HK-2 (cell line): ENCODE data around the gene FSIP2.
A peak's percentile ranks its signal among the peaks of the same experiment; 100 is the strongest.

Source experiments
- DNase-seq: peaks from one replicate; pipeline ENCODE4 v3.0.0-alpha.2; 2018; ENCODE audit not compliant: unreplicated experiment

FSIP2 gene, protein sequence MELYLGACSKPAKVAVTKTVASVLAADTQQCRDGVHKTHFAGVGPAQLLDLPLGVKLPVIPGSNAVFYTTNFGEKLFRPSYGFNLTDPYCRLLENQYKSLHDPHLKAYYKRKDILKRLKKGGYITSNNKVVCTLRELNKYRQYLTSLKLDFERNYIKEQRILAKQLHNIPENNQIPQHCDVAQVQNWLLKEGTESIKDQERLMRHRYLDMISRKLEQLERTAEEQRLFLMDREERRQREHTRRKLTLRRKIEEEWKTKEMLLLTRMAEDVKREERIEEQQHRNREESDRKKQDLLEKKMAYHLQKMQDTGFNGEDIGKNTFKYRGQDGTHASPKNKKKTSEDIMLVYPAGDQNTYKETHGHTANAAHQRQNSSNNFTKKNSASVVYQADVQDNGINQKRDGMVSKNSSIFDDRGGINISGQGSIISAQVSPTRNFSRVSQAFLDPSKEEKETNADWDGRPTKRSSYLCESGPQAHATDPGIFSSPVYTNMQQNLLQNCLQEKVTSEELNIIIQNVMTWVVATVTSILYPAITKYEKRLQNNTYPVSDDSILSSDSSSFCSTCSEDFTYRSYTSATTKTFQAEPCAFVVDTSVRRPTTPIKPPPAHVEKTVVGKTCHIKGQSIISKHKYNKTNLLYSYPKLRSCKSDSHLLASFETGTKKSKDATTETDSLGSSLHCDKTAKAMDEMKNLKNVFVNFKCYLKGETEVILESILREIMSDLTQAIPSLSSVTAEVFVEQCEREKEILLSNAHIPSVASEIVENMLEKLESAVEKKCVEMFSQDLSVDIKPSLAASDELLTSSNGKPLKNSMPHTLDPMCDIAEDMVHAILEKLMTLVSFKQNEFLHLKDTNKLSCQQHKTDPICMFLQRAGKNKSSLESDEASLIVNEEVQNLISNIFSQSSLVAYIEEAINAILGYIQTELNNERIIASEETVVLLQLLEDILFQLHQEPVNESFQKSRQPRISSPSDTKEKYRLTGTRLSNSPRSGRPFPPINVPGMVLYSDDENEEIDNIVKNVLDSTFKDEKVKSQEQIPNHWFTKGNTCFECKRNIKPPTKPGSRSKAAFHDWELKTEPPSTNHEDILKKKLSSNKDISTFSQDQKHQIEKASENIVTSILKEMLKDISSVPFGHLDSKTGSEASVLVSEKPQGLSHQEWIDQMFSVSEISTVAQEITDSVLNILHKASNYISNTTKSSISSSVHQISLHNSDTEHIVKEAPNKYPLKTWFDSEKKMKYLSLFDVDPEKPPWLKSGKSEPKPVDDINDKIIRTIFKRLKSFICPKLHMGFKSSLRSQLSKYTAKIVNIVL (N-terminal part only)

DNA sequence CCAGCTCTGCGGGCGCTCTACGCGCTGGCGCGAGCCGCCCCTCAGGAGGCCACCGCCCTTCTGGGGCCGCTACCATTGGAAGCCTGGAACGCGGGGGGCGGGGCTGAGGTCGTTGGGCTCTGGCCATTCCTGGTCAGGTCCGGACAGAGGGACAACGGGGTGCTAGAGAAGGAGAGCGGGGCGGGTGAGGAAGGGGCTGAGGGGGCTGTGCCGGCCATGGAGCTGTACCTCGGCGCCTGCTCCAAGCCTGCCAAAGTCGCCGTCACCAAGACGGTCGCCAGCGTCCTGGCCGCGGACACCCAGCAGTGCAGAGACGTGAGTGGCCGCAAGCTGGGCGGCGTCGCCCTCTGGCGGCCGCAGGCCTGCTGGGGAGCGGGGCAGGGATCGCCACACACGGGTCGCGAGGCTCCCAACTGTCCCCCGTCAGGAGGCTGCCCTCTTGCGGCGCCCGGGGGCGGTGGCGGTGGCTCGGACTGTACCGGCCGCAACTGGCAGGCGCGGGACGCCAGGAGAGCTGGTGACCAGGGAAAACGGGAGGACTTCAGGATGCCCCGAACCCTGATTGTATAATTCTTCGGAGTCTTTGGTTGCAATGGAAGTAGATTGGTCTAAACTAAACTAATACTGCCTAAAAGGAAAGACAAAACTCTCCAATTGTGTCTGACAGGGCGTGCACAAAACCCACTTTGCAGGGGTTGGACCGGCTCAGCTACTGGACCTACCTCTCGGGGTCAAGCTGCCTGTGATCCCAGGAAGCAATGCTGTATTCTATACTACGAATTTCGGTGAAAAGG is at the start of gene FSIP2:
FSIP2 (plus strand) TSS at position 126 of the 794 bp plus-strand sequence; CDS start at position 217, 91 bp downstream.
- DNase-seq: peak; percentile 71

DNA sequence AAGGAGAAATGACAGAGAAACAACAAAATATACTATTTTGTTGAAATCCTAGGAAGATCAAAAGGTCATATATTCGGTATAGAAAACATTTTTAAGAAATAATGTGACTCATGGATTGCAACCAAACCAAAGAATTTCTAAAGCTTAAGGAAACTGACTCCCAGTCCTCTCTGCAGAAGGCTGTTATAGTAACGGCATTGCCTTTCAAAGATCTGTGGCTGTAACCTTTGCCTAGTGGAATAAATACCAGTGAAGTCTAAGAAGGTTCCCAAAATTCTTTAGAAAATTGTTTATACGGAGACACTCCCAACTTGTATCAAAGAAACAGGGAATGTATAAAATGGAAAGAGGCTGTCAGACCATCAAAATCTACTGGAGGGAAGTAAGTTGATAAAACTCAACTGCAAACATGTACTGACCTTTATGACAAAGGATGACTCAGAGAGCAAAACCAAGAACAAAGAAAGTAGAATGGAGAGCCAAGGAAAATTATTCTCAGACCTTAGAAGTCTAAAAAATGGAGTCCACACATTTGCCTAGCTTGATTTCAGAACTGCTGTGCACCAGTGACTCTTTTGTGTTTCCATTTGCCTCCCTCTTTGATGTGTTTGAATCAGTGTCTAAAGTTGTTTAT is 48.6 kb upstream of the FSIP2 start:
- no peak for DNase-seq

DNA sequence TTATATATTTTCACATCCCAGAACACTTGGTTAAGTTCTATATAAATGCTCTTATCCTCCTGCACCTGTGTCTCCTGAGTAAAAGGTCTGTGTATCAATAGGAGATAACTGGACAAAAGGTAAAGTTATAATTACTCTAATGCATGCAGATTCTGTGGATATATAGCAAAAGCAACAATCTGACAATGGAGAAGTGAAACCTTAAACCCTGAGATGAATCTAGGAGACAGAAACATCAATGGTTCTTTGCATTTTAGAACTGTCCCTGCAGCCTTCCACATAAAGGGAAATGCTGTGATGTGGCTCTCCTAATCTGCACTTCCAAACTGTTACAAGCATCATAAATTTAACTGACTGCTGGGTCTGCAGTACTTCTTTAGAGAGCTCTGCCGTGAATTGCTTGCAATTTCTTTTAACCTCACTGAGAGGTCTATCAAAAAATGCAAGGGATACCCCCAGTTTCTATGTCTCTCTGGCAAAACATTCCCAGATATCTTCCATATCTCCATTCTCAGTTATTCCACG is 42.8 kb upstream of the FSIP2 start:
- no peak for DNase-seq

DNA sequence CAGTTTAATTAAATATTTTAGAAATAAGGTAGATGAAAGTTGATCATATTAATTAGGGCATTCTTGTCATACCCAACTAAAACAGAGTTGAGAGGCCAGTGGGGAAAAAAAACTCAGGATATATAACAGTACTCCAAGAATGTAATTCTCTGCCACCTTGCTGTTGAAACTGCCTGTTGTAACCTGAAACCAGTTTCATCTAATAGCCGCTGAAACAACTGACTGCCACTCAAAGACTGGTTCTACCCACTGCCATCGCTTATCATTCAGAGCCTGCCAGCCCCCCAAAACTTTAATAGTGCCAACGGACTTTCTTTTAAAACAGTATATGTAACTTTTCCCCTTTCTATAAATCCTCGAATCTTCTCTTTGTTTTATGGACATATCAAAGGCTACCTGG is 37.7 kb upstream of the FSIP2 start:
- DNase-seq: no peak

DNA sequence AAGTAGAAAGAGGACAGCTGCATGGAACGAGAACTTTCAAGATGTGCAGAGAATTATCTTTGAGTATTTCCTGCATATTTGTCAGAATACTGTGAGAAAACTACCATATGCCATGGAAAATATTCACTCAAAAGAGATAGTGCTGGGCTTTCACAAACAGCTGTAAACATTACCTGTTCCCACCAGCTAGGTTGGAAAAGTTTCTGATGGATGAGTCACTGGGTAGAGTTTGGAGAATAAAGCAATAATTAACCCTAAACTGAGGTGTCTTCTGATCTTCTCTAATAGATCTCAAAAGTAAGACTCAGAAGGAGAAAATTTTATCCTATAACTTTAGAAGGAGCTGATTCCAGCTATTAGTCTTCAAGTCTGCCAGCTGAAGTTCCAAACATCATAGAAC is 3.9 kb upstream of the FSIP2 start:
- no peak for DNase-seq

DNA sequence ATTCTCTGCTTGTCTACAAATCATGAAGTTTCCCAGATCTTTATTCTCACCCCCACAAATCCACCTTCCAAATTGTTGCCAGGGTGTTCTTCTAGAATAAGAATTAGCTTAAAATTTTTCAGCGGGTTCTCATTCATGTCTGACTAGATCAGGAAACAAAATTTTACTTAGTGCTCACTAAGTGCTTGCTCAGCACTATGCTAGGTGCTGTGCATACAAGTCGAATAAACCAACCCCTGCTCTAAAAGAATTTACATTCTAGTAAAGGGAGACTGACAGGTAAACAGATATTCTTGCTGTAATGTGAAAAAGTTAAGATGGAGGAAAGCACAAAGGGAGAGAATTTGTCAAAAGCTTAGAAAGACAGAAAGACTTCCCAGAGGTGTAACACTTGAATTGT is 2.4 kb upstream of the FSIP2 start:
- no peak for DNase-seq

DNA sequence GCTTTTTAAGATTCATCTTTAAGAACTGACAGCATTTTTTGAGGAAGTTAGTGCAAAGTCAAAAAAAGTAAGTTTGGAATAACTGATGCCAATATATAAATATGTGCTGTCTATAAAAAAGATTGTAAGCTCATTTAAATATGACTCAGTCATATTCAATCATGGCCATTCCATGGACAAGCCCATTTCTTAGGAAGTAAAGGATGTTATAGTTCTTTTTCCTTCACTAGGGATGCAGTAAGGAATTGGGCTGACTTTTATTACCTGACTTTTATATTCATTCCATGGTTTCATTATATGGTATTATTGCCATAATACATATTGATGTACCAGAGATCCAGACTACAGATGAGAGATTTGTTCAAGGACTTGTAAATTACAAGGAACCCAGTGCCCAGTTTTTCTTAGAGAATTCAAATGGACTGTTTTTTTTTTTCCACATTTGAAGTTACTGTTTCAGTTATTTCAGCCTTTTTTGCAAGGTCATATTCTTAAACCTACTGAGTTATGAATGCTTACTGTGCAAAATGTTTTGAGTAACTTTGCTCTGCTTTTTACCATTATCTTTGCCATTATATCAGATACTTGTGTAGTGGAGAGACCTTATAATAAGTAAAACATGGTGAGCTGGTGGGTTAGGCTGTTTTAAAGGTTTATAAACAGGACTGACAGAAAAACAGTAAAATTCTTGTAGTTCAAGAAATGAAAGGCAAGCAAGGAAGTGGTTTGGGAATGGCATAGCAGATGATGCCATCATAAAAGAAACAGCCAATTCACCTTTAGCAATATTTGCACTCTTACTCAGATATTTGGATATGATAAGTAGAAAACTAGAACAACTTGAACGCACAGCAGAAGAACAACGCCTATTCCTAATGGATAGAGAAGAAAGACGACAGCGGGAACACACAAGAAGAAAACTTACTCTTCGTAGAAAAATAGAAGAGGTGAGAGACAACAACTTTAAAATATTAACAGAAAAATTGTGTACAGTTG is 7.6 kb downstream of the FSIP2 start:
- DNase-seq: no peak

DNA sequence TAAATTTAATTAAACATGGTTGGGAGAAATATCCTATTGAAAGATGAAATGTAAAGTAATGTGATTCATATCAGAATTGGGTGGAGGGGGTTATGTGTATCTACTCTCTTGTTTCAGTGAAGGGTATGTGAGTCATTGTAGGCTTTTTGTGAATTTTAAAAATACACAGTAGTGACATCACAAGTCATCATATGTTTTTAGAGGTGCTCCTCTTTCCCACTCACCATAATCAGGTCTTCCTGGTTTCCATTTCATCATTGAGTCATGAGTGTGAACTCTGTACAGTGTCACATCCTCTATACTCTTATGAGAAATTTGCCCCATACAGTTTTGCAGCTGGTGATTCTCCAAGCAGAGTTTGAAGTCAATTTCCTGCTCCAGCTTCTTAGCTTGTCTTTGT is 18.8 kb downstream of the FSIP2 start:
- no peak for DNase-seq

DNA sequence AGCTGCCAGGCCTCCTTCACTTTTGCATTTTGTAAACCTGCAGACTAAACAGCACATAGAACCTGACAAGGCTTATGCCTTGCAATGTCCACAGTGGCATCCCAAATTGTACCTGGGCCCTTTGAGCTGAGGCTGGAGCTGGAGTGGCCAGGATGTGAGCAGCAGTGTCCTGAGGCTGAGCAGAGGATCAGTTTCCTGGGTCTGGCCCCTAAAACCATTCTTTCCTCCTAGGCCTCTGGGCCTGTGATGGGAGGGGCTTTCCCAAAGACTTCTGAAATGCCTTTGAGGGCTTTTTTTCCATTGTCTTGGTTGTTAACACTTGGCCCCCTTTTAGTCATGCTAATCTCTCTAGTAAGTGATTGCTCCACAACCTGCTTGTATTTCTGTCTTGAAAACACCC is 32.8 kb downstream of the FSIP2 start:
- no peak for DNase-seq

DNA sequence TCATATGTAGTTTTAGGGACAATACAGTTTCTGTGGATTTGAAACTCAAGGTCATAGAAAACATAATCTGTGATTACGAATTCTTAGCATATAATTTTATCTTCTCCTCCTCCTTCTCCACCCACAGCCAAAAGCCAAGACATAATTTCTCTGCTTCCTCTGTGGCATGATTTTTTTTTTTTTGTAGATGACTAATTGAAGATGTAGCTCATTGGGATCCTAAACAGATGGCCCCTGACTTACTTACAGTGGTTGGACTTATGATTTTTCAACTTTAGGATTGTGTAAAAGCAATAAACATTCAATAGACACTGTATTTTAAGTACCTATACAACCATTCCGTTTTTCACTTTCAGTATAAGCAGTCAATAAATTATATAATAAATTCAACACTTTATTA is 42.3 kb downstream of the FSIP2 start:
- DNase-seq: no peak

DNA sequence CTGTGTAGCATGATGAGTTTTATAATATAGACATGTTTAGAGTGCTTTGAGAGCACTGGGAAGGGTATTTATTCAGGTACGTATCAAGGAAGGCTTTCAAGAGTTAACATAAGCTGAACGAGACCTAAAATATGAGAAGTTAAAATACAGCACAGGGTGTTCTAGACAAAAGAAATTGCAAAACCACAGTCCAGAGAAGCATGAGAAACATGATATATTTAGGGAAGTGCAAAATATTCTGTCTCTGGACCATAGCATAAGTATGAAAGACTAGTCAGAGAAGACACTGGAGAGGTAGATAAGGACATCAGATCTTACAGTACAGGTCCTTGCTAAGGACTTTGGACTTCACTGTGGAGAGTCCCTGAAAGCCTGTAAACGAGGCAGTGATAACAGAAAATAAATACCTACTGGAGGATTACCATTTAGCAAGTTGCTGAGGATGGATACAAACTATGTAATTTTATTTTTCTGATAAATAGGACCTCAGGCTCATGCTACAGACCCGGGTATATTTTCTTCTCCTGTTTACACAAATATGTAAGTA is 43.7 kb downstream of the FSIP2 start:
- no peak for DNase-seq

DNA sequence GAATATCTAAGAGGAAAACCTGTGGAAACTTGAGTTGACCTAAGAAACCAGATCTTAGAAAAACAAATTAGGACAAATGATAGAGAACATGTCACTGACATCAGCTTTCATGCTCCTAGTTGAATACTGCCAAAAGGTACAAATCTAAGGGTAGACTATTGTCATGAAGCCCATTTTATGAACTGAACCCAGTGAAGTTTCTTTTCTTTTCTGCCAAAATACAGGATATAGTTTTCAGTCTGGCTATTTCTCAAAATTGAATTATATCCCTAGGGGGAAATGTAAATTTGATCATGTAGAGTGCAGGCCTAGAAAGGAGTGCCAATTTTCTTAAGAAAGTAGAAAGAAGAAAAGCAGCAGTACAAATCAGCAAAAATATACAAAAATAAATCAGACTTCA is 46.6 kb downstream of the FSIP2 start:
- DNase-seq: no peak

DNA sequence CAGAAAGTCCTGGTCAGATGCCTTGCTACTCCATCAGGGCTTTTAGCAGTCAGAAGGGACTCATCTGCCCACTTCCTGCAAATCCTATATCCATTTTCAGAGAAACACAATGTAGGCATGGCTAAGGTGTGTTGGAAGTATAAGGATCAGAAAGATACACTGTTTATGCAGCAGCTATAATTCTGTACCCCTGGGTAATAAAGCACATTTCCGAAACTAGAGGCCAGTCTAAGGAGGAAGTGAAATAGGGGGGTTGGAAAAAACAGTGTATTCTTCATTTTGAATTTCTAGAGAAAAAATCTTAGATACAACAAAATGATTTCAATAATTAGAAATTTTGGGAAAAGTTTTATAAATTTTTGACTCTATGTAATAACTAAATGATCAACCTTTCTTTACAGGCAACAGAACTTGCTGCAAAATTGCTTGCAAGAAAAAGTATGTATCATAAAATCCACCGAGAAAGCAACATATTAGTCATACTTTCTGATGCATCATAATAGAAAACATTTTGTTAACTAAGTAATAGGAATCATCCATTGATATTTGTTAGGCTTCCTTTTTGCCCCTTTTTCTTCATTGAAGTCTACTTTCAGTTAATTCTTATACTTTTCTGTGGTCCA is 47.4 kb downstream of the FSIP2 start:
- DNase-seq: no peak

DNA sequence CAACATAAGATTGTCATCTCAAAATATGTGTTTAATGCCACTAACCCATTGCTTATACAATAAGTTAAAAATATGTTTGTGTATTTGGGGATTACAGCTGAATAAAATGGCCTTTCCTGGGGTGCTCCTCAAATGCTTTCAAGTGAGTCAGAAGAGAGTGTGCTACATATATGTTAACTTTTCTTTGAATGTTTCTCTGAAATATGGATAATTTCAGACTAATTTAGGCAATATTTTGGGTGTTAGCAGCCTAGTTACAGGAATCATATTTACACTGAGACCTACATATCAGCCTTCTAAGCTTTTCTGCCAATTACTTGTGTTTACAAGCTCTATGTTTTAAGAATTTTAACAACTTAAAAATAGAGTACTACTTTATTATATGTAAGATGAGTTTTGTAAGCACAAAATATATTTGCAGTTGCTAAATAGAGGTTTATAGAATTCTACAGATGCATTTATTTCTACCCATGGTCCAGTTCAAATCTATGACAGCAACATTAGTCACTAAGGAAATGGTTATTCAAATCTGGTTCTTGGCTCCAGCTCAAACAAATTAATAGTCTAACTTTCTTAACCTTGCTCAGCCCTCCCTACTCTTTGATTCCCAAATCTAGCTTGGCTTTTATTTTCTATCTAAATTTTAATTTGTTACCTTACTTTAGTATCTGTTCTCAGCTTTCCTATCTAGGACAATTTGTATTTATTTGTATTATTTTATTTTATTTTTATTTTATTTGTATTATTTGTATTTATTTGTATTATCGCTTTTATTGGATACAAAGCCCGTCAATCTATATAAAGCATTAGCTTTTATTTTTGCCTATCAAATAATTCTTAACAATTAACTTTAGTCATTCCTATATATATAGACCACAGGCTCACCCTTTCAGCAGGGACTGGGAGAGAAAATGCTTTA is 48.9 kb downstream of the FSIP2 start:
- no peak for DNase-seq

DNA sequence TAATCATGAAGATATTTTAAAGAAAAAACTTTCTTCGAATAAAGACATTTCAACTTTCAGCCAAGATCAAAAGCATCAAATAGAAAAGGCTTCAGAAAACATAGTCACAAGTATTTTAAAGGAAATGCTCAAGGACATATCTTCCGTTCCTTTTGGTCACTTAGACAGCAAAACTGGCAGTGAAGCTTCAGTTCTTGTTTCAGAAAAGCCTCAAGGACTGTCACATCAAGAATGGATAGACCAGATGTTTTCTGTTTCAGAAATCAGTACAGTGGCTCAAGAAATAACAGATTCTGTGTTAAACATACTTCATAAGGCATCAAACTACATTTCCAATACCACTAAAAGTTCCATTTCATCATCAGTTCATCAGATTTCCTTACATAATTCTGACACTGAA is 51.8 kb downstream of the FSIP2 start:
- no peak for DNase-seq

DNA sequence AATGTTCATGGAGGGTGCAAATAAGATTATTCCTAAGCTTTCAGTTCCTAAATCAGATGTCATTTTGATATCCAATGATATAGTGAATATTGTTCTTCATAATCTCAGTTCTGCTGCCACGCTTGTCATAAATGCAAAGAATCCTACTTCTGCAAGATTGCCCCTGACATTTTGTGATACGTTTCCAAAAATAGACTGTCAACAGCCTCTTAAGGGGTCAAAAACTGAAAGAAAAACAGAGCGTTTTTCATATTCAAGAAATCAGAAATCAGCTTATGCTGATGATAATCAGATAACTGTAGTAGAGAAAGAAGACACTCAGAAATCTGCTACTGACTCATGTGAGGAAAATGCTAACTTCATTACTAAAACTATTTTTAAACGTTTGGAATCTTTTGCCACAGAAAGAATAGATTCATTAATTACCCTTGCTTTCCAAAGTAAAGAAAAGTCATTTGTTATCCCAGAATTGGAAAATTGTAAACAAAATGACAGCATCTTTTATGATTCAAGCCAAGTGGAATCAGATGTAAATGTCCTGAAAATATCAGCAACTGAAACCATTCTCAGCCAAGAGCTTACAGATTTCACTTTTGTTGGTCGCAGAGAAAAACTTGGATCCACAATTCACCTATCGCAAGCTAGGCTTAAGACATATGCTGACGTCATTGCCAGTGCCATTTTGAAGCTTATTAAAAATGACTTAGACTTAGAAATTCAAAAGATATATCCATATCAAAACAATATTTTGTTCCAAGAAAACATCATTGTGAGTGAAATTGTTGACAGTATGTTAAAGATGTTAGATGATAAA is 55.1 kb downstream of the FSIP2 start:
- DNase-seq: no peak

DNA sequence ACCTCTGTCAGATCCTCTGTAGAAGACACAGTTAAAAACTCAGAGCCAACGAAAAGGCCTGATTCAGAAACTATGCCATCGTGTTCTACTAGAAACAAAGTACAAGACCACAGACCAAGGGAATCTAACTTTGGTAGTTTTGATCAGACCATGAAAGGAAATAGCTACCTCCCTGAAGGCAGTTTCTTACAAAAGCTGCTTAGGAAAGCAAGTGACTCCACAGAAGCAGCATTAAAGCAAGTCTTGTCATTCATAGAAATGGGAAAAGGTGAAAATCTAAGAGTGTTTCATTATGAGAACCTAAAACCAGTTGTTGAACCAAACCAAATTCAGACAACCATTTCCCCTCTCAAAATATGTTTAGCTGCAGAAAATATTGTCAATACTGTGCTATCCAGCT is 58.2 kb downstream of the FSIP2 start:
- no peak for DNase-seq
